ENCODE results near the gene DHX16. TPM values are rescaled to one million over a fixed set of nuclear protein-coding genes. Genes with fewer than 3 reads are reported as not detected.

DHX16 gene
- total RNA-seq, 1 experiment from 2014 or later = 32.2 TPM

DNA sequence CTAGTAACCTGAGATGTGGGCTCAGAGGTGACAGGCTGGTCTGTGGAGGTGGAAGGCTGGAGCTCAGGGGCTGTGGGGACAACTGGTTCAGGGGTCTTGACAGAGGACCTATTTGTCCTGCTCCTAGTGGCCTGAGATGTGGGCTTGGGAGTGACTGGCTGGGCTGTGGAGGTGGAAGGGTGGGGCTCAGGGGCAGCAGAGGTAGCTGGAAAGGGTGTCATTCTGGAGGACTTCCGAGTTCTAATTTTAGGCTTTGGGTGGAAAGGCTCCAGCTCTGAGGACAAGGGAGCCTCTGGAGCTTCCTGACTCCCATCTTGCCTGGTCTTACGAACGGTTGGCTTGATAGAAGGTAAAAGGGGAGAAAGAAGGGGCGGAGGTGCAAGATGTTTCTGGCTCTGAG, 32.8 kb upstream of the DHX16 start:
- H3K36me3 Mint-ChIP-seq = peaks cover 69% of the 10 kb centered on the region
- ChIA-PET POLR2A (interaction anchor here (2.7 kb wide), 1 partner anchor 12 kb away, joined by 9 read pairs; the partner anchor contains the start of gene MDC1), CTCF (interaction anchor here (3.0 kb wide), 1 partner anchor 27 kb away, joined by 16 read pairs; no protein-coding TSS in a partner anchor)
- TF ChIP-seq FOXK1 (CRISPR knock-in tag; IDR thresholded peaks at IDR 0.05) (no peak), ZNF219 (CRISPR knock-in tag; IDR thresholded peaks at IDR 0.05; ENCODE audit: borderline replicate concordance) (no peak), SOX15 (CRISPR knock-in tag; IDR thresholded peaks at IDR 0.05) (no peak), JUN (CRISPR knock-in tag; IDR thresholded peaks at IDR 0.05) (no peak)
- H3K4me3 Mint-ChIP-seq = no peak overlapping the region
- DNase-seq (ENCODE audit: low spot score) (no peak), ATAC-seq (no peak)
- H3K4me1 Mint-ChIP-seq = peaks cover 14% of the 10 kb centered on the region
- H3K27me3 Mint-ChIP-seq (ENCODE audit: low read depth) = no peaks in the 10 kb centered on the region; the same call in 1 of the 2 replicates
- no peak overlapping the region for H3K27ac Mint-ChIP-seq
- no peaks in the 10 kb centered on the region for H3K9me3 Mint-ChIP-seq

- Mint-ChIP-seq H3K36me3 (peaks cover 69% of the 10 kb centered on the region), H3K4me1 (peaks cover 18% of the 10 kb centered on the region), H3K27me3 (ENCODE audit: low read depth) (no peaks in the 10 kb centered on the region; the same call in 1 of the 2 replicates), H3K9me3 (no peaks in the 10 kb centered on the region), H3K27ac (no peak overlapping the region), H3K4me3 (no peak overlapping the region)
- DNase-seq (ENCODE audit: low spot score) (no peak), ATAC-seq (no peak)
- ChIA-PET POLR2A (interaction anchor here (1.4 to 2.7 kb wide), 3 partner anchors 8 to 17 kb away, joined by 3 to 9 read pairs (median 4); partner anchors contain the start of genes MDC1 and TUBB), CTCF (interaction anchor here (0.6 to 2.4 kb wide), 6 partner anchors 13 to 142 kb away, joined by 3 to 8 read pairs (median 6); partner anchors contain the start of genes DHX16, MDC1 and NRM)
- TF ChIP-seq AR (CRISPR knock-in tag; IDR thresholded peaks at IDR 0.05) = no peak
- no peak for TF ChIP-seq JAZF1 (CRISPR knock-in tag; IDR thresholded peaks at IDR 0.05)
- TF ChIP-seq SMAD4 (CRISPR knock-in tag; IDR thresholded peaks at IDR 0.05) = no peak
- TF ChIP-seq PREB (CRISPR knock-in tag; IDR thresholded peaks at IDR 0.05; ENCODE audit: borderline replicate concordance) = no peak
- TF ChIP-seq ZNF317 (CRISPR knock-in tag; IDR thresholded peaks at IDR 0.05; ENCODE audit: borderline replicate concordance, low read depth) = no peak
These were observed 31.0 kb upstream of the DHX16 start for GRCh38 chr6:30703821-30704220.

GRCh38 chr6:30703011-30703410, 30.2 kb upstream of the DHX16 start:
- ChIA-PET POLR2A (interaction anchor here (0.9 to 1.6 kb wide), 3 partner anchors 7 to 18 kb away, joined by 3 to 7 read pairs (median 4); partner anchors contain the start of gene TUBB), CTCF (interaction anchor here (1.0 to 2.4 kb wide), 3 partner anchors 14 to 31 kb away, joined by 3 to 6 read pairs (median 5); partner anchors contain the start of genes DHX16 and MDC1)
- DNase-seq (ENCODE audit: low spot score) (no peak), ATAC-seq (no peak)
- Mint-ChIP-seq H3K27ac (no peak overlapping the region), H3K4me1 (peaks cover 15% of the 10 kb centered on the region), H3K4me3 (no peak overlapping the region), H3K27me3 (ENCODE audit: low read depth) (no peaks in the 10 kb centered on the region; the same call in 1 of the 2 replicates), H3K36me3 (peaks cover 61% of the 10 kb centered on the region), H3K9me3 (no peaks in the 10 kb centered on the region)
- TF ChIP-seq ATF6 (CRISPR knock-in tag; IDR thresholded peaks at IDR 0.05) = no peak
- no peak for TF ChIP-seq FOXP1 (CRISPR knock-in tag; IDR thresholded peaks at IDR 0.05; ENCODE audit: borderline replicate concordance)

- Mint-ChIP-seq H3K27me3 (ENCODE audit: low read depth) (no peaks in the 10 kb centered on the region; the same call in 1 of the 2 replicates), H3K4me3 (no peak overlapping the region), H3K36me3 (peaks cover 45% of the 10 kb centered on the region), H3K27ac (no peak overlapping the region; the same call in 1 of the 2 replicates), H3K4me1 (peaks cover 5% of the 10 kb centered on the region), H3K9me3 (no peaks in the 10 kb centered on the region)
- ChIA-PET POLR2A (no interaction called here), CTCF (interaction anchor here (1.5 kb wide), 1 partner anchor 21 kb away, joined by 3 read pairs; no protein-coding TSS in a partner anchor)
- no peak for DNase-seq (ENCODE audit: low spot score)
- ATAC-seq = peak; percentile 78
- TF ChIP-seq ATF2 (CRISPR knock-in tag; IDR thresholded peaks at IDR 0.05; ENCODE audit: borderline replicate concordance, low read depth) (no peak), JUN (CRISPR knock-in tag; IDR thresholded peaks at IDR 0.05) (no peak), AR (CRISPR knock-in tag; IDR thresholded peaks at IDR 0.05) (no peak)
- TF ChIP-seq, protein P1, sequence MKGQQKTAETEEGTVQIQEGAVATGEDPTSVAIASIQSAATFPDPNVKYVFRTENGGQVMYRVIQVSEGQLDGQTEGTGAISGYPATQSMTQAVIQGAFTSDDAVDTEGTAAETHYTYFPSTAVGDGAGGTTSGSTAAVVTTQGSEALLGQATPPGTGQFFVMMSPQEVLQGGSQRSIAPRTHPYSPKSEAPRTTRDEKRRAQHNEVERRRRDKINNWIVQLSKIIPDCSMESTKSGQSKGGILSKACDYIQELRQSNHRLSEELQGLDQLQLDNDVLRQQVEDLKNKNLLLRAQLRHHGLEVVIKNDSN (CRISPR knock-in tag; IDR thresholded peaks at IDR 0.05) = 0 out of 2 replicates have a peak, but pooled peaks have one; percentile 18
These were observed 27.5 kb upstream of the DHX16 start for GRCh38 chr6:30700340-30700739.
